NCI-H526 (cell line): Measurements from ENCODE around the gene FOXD2.
A peak's percentile ranks its signal among the peaks of the same experiment; 100 is the strongest.

Source experiments
- DNase-seq, 2 experiments: peaks; one replicate each; lab custom pipeline; 2025; lab: John Stamatoyannopoulos, UW

FOXD2 gene

DNA sequence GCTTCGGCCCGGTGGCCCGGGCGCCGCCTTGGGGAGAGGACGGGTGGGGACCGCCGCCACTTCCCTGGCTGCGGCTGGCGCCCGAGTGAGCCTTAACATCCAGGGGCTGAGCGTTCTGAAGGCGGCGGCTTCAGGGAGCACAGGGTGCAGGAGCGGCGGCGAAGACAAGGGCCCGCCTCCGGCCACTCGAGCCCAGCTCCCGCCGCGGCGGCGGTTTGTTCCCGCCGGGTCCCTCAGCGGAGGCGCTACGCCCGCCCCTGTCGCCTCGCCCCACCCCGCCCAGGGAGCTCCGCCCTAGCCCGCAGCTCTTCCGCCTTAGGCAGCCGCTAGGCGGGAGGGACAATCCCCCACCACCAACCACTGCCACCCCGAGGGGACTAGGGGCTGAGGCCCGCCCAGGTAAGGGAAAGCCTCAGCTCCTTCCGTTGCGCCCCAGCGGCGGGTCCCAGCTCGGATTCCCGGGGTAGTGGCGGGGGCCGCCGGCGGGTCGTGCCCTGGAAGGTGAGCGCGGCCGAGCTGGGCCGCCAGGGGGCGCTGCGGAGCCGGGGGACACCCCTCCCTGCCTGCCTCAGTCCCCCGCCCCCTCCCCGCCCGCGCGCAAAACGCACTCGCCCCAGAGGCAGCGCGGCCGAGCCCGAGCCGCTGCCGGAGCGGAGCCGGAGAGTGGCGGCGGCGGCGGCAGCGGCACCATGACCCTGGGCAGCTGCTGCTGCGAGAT is at the start of gene FOXD2:
Gene FOXD2 (plus strand): TSS at position 598 of the 718 bp plus-strand sequence. CDS start 92 bp downstream, at position 690.
- DNase-seq, result peak; percentile 81 to 97

DNA sequence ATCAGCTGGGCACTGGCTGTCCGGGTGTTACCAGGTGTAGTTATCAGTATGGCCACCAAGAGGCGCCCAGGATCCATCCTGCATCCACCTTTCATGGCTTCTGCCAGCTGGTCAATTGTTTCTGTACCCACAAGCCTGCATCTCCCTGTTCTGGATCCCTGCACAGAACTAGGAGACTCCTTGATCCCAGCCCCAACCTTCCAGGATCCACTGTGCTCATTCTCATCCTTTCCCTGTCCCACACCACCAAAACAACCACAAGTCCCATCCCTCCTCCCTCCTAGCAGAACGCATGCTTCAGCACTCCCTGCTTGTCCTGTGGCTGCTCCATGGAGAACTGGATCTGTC is 49.0 kb upstream of the FOXD2 start:
- DNase-seq, result peak; percentile 15 to 77

DNA sequence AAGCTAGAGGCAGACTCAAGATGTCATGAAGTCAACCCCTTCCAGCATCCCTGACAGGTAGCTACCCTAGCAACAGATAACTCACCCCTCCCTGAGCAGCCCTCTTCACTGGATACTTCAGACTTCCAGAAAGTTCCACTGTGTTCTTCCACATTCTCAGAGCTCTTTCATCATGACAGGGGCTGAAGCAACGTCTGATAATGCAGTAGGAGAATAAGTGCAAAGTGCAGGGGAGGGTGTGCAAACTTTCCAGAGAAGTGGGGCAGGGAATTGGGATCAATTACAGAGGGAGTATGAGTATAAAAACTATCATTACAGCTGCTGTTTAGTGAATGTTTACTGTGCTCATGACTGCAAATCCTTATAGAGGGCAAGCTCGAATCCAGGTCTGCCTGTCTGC is 48.1 kb upstream of the FOXD2 start:
- no peak for DNase-seq

DNA sequence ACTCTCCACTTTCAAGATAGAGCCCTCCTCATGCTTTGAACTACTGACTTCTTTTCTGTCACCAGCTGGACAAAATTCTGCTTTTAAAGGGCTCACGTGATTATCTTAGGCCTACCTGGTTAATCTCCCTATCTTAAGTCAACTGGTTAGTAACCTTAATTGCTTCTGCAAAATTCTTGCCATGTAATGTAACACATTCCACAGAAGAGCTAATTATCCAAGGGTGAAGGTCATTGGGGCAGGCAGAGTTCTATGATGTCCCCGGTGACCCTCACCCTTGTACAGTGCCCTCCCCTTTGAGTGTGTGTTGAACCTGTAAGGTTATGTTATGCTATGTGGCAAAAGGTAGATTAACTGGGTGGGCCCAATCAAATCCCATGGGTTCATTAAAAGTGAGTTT is 47.0 kb upstream of the FOXD2 start:
- no peak for DNase-seq

DNA sequence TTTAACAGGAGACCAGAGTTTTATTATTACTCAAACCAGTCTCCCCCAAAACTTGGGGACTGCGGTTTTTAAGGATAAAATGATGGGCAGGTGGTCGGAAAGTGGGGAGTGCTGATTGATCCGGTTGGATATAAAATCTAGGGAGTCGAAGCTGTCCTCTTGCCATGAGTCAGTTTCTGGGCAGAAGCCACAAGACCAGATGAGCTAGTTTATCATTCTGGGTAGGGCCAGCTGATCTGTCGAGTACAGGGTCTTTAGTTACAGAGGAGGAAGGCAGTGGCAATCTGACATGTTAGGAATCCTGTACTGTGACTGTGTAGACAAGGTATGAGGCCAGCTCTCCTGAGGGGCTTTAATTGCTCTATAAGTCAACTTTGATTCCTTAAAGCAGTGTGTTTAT is 44.7 kb upstream of the FOXD2 start:
- DNase-seq, result no peak

DNA sequence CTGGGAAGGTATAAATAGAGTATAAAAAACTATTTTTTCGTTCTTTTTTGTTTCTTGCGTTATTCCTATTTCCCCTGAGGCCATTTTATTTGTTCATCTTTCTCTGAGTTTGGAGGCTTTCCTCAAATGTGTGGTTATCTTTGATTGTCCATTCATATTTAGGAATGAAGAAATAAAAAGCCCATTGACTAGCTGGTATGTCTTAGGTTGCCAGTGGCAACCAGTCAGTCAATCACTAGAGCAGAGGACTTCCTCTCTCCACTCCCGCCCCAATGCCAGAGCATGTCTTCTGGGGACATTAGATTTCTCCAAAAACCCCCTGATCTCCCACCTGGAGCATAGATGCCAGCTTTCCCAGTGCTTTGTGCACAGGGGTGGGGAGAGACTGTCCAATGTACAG is 42.4 kb upstream of the FOXD2 start:
- DNase-seq, result no peak

DNA sequence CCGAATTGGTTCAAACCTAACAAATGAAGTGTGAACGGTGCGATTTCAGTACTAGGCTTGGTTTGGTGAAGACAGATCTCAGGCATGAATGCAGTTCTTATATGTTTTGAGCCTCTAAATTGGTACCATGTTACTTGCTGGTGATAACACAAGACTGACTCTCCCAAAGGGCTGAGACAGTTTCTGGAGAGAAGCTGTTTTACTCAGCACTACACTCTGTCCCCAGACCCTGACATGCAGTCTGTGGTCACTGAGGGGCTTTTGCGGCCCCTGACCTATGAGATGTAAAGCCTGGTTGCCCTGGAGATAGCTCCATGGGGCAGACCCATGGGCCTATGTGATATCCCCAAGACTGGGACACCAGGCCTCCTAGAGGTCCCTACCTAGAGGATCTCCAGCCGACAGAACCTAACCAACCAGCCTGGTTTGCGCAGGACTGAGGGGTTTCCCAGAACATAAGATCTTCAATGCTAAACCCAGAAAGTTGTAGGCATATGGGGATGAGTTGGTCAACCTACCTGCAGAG is 41.1 kb upstream of the FOXD2 start:
- DNase-seq, result no peak

DNA sequence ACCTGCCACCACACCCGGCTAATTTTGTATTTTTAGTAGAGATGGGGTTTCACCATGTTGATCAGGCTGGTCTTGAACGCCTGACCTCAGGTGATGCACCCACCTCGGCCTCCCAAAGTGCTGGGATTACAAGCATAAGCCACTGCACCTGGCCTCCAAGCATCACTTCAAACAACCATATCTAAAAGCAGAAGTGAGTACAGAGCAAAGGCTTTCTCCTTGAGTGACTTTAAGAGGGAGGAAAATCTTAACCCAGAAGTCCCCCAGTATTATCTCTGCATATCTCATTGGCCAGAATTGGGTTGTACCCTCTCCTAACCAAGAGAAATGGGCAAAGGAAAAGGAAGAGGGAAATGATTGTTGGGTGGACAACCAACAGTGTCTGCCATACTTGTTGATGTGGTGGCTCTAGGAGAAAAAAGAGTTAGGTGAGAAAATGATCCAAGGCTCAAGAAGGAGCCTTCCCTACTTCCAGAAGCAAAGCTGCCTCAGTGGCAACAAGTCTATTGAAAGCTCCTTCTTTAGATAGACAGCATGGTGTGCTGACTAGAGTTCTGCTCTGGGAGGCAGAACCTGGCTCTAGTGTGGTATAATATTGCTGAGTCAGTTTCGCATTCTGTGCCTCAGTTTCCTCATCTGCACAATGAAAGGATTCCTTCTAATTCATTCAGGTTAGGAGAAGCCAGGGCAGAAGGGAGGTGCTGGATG is 38.6 kb upstream of the FOXD2 start:
- no peak for DNase-seq

DNA sequence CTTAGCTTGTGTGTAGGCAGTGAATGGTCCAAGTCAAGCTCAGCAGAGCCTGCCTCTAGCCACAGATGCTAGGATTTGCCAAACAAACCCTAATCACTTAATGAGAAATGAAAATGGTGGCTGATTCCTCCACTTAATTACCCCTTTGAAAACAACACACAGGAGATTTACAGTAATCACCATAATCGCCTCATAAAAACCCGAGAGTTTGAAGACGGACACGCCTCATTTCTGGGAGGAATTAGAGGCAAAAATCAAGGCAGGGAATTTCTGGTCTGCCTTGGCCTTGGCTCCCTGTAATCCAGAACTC is 38.0 kb upstream of the FOXD2 start:
- DNase-seq, result no peak

DNA sequence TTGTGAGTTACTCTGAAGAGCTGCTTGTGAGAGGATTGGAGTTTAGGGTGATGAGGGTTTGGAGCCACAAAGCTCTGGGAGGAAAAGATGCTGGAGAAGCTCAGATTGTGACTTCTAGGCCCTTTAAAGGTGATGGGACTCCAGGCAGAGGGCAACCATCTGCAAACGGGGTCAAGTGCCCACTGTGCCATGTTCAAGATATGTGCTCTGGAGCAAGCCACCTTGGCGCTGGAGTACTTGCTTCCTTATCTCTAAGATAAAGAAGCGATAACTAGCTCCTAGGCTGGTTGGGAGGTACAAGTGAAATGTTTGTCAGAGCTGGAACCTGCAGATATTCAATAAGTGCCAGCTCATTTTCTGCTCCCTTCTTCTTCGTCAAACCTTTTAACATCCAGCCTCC is 36.1 kb upstream of the FOXD2 start:
- no peak for DNase-seq

DNA sequence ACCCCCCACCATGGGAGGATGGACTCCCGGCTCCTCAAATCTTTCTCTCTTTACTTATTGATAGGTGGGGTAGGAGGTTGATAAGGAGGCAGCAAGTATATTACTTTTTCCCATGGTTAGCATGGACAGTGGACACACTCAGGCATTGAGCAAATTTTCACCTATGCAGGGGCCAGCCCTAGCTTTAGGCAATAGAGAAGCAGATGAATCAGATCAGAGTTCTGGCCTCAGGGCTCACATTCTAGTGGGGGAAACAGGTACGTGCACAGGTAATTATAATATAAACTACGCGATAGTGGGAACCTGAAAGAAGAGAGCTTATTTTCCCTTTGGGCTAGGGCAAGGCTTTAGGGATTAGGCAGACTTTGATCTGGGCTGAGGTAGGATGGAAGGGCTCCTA is 35.3 kb upstream of the FOXD2 start:
- DNase-seq, result no peak

DNA sequence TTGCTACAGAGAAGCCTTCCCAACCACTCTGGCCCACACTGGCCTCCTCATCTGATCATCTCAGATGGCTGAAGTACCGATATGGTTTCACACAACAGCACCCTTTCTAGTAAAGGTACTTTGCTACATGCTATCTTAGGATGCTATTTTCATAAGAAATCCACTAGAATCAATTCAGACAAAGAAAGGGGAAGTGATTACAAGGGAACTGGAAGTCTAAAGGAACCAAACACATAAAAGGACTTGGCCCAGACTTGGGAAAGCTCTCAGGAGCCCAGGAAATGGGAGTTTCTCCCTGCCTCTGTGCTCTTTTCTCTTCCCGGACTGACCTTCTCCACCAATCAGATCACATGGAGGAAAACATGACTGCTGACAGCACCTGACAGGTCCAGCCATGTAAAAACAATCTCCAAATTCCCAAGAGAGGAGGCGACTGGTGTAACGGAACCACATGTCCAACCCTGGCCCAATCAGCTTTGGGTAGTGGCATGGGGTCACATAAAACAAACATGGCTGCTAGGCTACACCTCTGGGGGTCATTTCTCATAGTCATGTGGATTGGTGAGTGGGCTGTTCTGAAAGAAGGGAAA is 34.4 kb upstream of the FOXD2 start:
- no peak for DNase-seq

DNA sequence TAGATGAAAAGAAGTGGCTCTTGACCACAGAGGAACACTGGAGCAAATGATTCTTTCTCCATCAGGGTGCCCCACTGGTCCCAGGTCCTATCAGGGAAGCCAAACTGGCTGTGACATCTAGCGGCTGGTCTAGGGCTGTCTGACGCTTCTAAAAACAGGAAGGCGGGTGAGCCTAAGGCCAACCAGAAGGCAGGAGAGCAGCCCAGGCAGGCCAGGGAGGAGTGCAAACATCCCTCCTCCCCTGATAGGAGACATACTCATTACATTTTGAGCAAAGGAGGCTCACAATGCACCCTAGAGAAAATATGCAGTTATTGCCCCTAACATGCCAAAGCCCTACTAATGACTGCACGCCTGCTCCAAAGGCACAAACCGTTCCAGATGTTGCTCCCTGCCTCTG is 32.1 kb upstream of the FOXD2 start:
- no peak for DNase-seq

DNA sequence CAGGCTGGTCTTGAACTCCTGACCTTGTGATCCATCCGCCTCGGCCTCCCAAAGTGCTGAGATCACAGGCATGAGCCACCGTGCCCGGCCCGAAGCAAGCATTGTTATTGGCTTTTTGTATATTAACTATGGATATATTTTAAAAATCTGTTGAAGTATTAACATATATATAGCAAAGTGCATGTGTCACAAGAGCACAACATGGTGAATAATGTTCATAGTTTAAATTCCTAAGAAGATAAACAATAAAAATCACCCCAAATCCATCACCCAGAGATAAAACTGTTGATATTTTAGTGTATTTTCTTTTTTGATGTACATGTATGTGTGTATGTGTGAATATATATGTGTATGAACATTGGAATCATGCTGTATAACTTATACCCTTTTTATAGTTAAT is 30.9 kb upstream of the FOXD2 start:
- no peak for DNase-seq

DNA sequence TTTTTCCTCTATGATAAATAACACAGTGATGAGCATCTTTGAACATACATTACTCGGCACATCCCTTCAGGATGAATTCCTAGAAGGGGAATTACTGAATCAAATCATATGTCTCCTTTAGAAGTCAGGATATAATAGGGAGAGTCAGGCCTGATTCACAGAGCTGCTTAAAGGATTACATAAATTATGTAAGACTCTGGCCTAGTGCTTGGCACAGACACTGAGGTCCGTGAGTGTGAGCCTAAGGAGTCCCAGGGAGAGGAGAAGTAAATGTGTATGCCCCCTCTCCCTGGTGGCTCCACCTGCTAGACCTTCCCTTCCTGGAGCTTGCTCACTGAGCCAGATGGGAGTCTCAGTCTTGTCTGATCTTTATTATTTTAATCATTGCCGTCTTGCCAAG is 30.4 kb upstream of the FOXD2 start:
- DNase-seq, result no peak

DNA sequence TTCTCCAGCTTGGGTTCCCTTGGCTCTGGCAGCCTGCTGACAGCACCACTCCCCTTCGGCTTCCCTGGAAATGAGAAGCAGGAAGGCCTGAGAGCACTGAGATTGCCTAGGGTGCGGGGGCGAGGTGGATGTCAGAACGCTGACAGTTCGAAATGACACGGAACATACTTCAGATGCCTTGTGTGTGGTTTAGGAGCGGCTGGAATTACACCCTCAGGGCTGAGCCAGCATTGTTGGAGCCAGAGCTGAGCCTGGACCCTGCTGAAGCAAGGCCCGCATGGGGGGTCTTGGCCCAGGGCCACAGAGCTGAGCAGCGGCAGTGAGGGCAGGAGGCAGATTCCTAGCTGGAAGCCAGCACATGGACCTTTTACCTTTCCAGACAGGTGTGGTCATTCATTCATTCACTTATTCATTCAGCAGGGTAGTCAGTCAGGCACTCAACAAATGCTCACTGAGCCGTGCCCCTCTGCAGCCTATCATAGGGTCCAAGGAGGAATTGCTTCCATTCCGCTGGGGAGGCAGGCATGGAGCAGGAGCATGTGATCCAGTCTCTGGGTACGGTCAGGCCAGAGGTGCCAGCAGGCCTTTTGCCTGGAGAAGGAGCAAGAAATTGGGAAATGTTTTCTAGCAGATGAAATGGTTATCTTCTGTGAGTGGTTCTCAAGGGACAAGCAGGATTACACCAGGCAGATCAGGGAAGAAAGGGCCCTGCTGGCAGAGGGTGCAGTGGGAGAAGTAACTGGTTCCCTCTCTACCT is 28.4 kb upstream of the FOXD2 start:
- no peak for DNase-seq

DNA sequence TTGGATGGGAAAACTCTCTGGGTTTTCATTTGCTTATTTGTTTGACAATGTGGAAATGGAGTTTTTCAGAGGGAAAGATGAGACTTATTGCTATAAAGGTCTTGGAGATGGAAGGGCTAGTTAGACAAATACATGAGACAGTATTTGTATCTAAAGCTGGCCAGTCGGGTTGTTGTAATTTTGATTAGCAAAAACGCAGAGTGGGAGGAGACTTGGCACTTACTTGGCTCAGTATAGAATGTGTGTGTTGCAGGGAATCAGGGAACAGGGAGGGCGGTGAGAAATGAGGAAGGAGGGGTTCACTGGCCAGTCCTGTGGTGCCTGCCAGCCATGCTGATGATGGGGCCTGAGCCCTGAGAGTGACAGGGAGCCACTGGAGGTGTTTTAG is 27.8 kb upstream of the FOXD2 start:
- DNase-seq, result no peak

DNA sequence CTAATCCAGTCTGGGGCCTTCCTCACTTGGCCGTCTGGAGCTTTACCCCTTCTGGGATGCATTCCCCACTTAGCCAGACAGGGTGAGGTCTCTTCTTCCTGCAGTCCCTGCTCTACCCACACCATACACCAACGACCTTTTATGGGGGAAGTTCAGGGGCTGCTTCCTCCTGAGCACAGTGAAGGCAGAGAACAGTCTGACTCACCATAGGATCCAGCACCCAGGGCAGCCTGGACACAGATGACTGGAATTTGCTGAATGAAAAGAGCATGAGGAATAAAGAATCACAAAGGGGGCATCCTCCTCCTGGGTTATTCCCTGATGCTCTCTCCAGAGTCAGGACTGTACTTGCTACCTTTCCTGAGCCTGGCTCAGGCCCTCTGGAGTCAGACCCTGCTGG is 26.4 kb upstream of the FOXD2 start:
- no peak for DNase-seq

DNA sequence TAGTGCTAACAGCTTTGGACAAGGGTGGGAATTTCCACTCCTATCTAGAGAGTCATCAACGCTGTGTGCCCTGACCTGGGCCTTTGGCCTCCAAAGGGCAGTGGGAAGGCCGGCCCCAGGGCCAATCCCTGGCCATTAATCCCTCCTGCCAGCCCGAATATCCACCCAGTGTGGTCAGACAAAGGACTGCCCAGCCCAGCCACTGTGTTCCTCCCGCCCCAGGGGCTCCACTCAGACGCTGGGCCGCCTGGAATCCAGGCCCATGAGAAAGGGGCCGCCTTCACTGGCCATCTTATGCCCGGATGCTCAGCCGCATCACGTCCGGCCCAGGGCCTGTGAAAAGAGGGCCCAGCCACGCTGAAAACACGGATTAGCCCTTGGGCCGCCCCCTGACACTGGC is 25.4 kb upstream of the FOXD2 start:
- no peak for DNase-seq

DNA sequence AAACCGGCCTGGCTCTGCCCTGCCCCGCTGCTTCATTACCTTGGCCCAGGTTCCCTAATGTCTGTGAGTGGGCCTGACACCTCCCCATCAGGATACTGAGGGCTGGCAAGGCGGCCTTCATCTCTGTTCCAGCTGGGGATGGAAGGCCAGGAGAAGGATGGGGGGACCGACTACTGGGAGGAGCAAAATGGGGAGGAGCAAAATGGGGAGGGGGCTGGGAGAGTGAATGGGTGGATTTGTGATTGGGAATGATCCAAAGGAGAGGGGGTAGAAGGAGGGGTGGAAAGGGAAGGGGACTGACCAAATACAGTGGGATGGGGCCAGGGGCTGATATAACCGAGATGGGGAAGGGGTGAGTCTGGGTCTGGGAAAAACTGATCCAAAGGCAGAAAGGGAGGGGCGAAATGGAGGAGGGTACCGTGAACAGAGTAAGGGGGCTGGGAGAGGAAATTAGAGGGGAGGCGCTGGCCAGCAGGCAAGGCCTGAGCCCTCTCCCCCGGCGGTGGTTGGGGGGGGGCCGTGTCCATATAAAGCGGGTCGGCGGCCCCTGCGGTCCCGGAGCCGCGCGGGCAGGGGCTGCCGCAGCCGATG is 22.0 kb upstream of the FOXD2 start, which contains the start of gene FOXE3:
Gene FOXE3 (plus strand): TSS at position 558 of the 591 bp plus-strand sequence. CDS start 31 bp downstream, at position 589.
- DNase-seq, result no peak

DNA sequence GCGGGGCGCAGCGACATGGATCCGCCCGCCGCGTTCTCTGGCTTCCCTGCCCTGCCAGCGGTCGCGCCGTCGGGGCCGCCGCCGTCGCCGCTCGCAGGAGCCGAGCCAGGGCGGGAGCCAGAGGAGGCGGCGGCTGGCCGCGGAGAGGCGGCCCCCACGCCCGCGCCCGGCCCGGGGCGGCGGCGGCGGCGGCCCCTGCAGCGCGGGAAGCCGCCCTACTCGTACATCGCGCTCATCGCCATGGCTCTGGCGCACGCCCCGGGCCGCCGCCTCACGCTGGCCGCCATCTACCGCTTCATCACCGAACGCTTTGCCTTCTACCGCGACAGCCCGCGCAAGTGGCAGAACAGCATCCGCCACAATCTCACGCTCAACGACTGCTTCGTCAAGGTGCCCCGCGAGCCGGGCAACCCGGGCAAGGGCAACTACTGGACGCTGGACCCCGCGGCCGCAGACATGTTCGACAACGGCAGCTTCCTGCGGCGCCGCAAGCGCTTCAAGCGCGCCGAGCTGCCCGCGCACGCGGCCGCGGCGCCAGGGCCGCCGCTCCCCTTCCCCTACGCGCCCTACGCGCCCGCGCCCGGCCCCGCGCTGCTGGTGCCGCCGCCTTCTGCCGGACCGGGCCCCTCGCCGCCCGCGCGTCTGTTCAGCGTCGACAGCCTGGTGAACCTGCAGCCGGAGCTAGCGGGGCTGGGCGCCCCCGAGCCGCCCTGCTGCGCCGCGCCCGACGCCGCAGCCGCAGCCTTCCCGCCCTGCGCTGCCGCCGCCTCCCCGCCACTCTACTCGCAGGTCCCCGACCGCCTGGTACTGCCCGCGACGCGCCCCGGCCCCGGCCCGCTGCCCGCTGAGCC is 21.3 kb upstream of the FOXD2 start:
- DNase-seq, result peak in 1 of 2 experiments; percentile 66
